ENCODE data around the gene SUMF1.

DNA sequence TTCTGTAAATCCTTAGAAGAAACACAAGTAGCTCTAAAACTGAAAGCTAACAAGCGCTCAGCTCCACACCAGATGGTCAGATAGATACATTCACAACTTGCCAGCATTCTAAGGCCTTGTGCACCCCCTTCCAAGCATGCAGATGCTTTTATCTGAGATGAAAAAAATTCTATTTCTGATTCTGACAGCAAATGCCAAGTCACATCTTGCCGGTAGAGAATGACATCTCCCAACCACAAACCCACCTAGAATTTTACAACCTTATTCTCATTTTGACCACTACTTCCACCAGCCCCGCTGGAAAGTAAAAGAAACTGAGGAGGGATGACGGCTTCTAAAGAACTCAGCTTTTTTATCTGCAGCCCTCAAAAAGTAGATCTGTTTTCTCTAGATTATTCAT, 57.7 kb downstream of the SUMF1 start:
- TF ChIP-seq, protein P1, sequence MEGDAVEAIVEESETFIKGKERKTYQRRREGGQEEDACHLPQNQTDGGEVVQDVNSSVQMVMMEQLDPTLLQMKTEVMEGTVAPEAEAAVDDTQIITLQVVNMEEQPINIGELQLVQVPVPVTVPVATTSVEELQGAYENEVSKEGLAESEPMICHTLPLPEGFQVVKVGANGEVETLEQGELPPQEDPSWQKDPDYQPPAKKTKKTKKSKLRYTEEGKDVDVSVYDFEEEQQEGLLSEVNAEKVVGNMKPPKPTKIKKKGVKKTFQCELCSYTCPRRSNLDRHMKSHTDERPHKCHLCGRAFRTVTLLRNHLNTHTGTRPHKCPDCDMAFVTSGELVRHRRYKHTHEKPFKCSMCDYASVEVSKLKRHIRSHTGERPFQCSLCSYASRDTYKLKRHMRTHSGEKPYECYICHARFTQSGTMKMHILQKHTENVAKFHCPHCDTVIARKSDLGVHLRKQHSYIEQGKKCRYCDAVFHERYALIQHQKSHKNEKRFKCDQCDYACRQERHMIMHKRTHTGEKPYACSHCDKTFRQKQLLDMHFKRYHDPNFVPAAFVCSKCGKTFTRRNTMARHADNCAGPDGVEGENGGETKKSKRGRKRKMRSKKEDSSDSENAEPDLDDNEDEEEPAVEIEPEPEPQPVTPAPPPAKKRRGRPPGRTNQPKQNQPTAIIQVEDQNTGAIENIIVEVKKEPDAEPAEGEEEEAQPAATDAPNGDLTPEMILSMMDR (IDR thresholded peaks at IDR 0.05): no peak
- TF ChIP-seq POLR2A (IDR thresholded peaks at IDR 0.05): no peak
